Skeletal muscle satellite cell (primary cell): ENCODE data around the gene DSCAM.

ENCODE experiments used
- H3K27me3 ChIP-seq: 2 replicates; pipeline ENCODE4 v1.7.0; 2013; ENCODE audit warnings: low read length; ENCODE audit not compliant: control insufficient read depth, insufficient read depth
- H3K36me3 ChIP-seq: 2 replicates; pipeline ENCODE4 v1.7.0; 2013; ENCODE audit warnings: mild to moderate bottlenecking, control low read depth, low read length; ENCODE audit not compliant: insufficient read depth
- H3K4me1 ChIP-seq: 2 replicates; pipeline ENCODE4 v1.7.0; 2013; ENCODE audit warnings: low read length; ENCODE audit not compliant: control insufficient read depth, insufficient read depth
- H3K4me2 ChIP-seq: 2 replicates; pipeline ENCODE4 v1.7.0; 2013; ENCODE audit warnings: mild to moderate bottlenecking, low read length
- H3K4me3 ChIP-seq: 2 replicates; pipeline ENCODE4 v1.7.0; 2013; ENCODE audit warnings: low read length
- H3K9ac ChIP-seq: 2 replicates; pipeline ENCODE4 v1.7.0; 2013; ENCODE audit warnings: mild to moderate bottlenecking, low read depth, low read length, moderate library complexity
- H3K9me3 ChIP-seq: replicated peaks from 2 replicates; pipeline ENCODE4 v1.7.0; 2013; ENCODE audit warnings: mild to moderate bottlenecking, control low read depth, low read length

DSCAM gene

GRCh38 chr21:40641042-40641441, 205.9 kb downstream of the DSCAM start:
- no peak overlapping the region for H3K4me2 ChIP-seq
- no peaks in the 10 kb centered on the region for H3K27me3 ChIP-seq
- H3K9me3 ChIP-seq: peaks cover 10% of the 10 kb centered on the region

GRCh38 chr21:40640266-40640789, 206.6 kb downstream of the DSCAM start:
- Histone ChIP-seq H3K27me3 (no peaks in the 10 kb centered on the region), H3K4me1 (no peaks in the 10 kb centered on the region), H3K36me3 (no peaks in the 10 kb centered on the region), H3K9me3 (peaks cover 12% of the 10 kb centered on the region), H3K4me3 (no peak overlapping the region), H3K9ac (no peak overlapping the region), H3K4me2 (no peak overlapping the region)

More at GRCh38 chr21:40641042-40641441, 205.9 kb downstream of the DSCAM start:
- Histone ChIP-seq H3K36me3 (no peaks in the 10 kb centered on the region), H3K4me3 (no peak overlapping the region), H3K9ac (no peak overlapping the region), H3K4me1 (no peaks in the 10 kb centered on the region)

DNA sequence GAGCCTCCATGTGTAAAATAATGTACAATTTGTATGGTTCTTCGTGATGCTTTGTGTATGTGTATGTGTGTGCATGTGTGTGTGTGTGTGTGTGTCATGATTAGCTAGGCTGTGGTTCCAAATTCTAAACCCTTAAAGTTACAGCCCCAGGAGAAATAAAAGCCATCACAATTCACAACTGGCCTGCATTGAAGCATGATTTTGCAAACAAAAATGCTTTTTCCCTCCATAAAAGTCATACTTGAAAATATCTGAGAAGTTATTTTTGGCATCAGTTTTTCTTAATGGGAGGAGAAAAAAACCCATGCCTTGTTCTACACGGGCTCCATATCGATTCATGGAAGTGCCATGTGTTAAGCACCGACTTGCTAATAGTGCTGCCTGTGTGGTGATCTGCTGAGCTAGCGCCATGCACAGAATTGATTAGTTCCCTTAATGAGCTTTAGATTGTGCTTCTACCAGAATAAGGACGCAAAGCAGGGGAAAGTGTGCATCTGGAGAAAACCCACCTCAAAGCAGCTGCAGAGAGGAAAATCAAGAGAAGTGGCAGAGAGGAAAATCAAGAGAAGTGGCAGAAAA, 207.3 kb downstream of the DSCAM start:
- Histone ChIP-seq H3K9ac (no peak overlapping the region), H3K4me1 (no peaks in the 10 kb centered on the region), H3K4me3 (no peak overlapping the region), H3K36me3 (no peaks in the 10 kb centered on the region), H3K27me3 (no peaks in the 10 kb centered on the region), H3K4me2 (no peak overlapping the region), H3K9me3 (peaks cover 12% of the 10 kb centered on the region)

DNA sequence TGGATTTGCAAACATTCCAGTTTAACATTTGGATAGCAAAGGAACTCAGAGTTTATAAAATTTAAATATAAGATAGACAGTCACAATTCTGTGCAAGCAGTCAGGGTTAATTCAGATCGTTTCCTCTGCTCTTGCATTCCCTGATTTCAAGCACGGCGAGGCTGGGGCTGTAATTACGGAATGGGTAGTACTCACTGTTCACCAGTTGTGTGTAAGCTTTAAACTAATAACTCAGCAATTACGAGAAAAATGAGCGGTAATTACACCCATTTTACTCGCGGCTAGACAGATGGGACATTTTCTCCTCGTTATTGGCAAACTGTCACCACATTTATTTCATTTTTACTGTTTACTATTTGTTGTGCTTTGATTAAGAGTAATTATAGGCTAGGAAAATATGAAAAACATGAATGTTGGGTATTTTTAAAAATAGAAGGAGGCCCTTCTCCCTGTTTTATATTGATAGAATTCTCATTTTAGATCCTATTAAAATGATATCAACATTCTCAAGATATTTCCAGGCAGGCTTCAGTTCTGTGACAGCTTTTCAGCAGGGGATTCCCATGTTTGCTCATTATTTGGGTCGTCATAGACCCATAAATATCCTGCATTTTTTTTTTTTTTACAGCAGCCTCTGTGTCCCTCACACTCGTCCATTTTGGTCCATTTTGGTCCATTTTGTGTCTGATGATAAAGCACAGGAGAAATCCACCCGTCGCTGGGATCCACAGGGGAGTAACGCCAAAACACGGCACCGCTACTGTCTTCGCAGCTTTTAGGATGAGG, 208.3 kb downstream of the DSCAM start:
- Histone ChIP-seq H3K4me2 (no peak overlapping the region), H3K9ac (no peak overlapping the region), H3K4me1 (no peaks in the 10 kb centered on the region), H3K9me3 (peaks cover 9% of the 10 kb centered on the region), H3K36me3 (no peaks in the 10 kb centered on the region), H3K27me3 (no peaks in the 10 kb centered on the region), H3K4me3 (no peak overlapping the region)

GRCh38 chr21:40636026-40636425, 210.9 kb downstream of the DSCAM start:
- H3K27me3 ChIP-seq: no peaks in the 10 kb centered on the region
- no peak overlapping the region for H3K4me3 ChIP-seq
- no peak overlapping the region for H3K4me2 ChIP-seq
- H3K9me3 ChIP-seq: peaks cover 11% of the 10 kb centered on the region
- no peaks in the 10 kb centered on the region for H3K4me1 ChIP-seq
- H3K9ac ChIP-seq: no peak overlapping the region
- no peaks in the 10 kb centered on the region for H3K36me3 ChIP-seq

GRCh38 chr21:40635391-40635790, 211.6 kb downstream of the DSCAM start:
- H3K4me1 ChIP-seq: no peaks in the 10 kb centered on the region
- no peaks in the 10 kb centered on the region for H3K36me3 ChIP-seq
- H3K4me3 ChIP-seq: no peak overlapping the region
- H3K9ac ChIP-seq: no peak overlapping the region
- H3K27me3 ChIP-seq: no peaks in the 10 kb centered on the region
- peaks cover 11% of the 10 kb centered on the region for H3K9me3 ChIP-seq
- no peak overlapping the region for H3K4me2 ChIP-seq

DNA sequence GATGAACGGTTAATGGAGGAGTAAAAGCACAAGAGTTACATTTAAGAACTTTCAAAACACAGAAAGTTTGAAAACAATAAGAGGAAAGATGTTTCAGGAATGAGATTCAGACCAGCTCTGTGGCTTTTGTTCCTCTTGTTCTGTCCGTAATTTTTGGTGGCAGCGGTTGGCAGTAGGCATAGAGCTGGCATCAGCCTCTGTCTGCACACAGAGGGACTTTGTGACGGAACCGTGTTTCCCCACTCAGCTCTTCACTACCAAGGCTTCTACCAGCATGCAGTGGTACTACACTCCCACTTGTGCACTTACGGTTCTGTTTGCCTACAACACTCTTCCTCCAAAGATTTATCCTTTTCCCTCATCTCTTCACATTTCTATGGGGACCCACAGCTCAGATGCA, 212.8 kb downstream of the DSCAM start:
- Histone ChIP-seq H3K27me3 (no peaks in the 10 kb centered on the region), H3K4me2 (no peak overlapping the region), H3K4me1 (no peaks in the 10 kb centered on the region), H3K9me3 (peaks cover 11% of the 10 kb centered on the region), H3K36me3 (no peaks in the 10 kb centered on the region), H3K9ac (no peak overlapping the region), H3K4me3 (no peak overlapping the region)

DNA sequence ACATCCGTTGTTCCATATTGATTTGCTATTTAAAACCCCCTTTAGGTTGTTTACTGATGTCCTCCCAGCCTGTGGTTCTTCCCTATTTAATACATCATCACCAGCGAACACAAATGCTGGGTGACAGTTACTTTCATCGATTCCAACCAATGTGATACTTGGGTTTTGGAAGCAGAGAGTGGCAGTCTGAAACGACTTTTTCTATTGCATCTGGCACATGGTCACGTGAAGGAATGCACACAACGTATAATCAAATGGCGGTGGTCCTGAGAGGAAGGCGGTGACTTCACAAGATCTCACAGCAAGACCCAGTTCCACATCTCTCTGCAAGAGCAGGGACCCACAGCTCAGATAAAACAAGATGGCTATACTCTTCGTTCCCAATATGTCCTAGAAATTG, 213.9 kb downstream of the DSCAM start:
- no peaks in the 10 kb centered on the region for H3K36me3 ChIP-seq
- no peak overlapping the region for H3K9ac ChIP-seq
- H3K9me3 ChIP-seq: peaks cover 11% of the 10 kb centered on the region
- no peak overlapping the region for H3K4me2 ChIP-seq
- no peaks in the 10 kb centered on the region for H3K4me1 ChIP-seq
- H3K27me3 ChIP-seq: no peaks in the 10 kb centered on the region
- H3K4me3 ChIP-seq: no peak overlapping the region

DNA sequence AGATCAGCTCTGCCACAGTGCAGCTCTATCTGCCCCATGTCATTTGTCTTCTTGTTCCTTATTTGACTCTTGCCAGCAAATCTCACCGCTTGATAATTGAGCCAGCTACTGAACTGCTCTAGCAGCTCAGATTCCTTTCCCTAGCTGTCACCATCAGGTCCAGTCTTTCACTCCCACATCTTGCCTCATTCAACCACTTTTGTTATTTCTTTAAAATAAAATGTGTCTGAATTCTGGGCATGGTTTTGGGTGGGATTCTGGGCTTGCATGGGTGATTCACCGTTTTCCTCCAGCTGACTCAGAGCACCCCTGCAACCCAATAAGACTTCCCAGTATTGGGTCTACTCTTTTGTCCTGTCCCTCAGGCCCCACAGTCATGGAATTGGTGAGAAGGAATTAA, 215.7 kb downstream of the DSCAM start:
- Histone ChIP-seq H3K4me1 (no peaks in the 10 kb centered on the region), H3K4me2 (no peak overlapping the region), H3K9me3 (peaks cover 18% of the 10 kb centered on the region), H3K4me3 (no peak overlapping the region), H3K27me3 (no peaks in the 10 kb centered on the region), H3K36me3 (no peaks in the 10 kb centered on the region), H3K9ac (no peak overlapping the region)

DNA sequence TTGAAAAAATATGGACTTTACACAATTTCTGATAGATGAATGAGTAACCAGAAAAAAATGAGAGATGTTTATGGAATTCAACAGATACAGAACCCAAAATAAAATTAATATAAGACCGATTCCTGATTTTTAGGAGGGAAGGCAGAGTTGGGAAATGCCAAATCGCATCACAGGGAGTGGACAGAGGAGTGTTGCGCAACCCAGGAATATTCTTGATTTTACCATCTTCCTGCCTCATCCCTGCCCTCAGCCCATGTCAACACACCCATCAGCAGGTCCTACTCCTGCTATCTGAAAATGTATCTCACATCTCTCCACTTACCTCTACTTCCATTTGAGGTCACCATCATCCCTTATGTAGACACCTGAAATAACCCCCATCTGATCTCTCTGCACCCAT, 221.0 kb downstream of the DSCAM start:
- Histone ChIP-seq H3K4me1 (no peaks in the 10 kb centered on the region), H3K4me3 (no peak overlapping the region), H3K27me3 (no peaks in the 10 kb centered on the region), H3K36me3 (no peaks in the 10 kb centered on the region), H3K9ac (no peak overlapping the region), H3K9me3 (peaks cover 15% of the 10 kb centered on the region), H3K4me2 (no peak overlapping the region)

DNA sequence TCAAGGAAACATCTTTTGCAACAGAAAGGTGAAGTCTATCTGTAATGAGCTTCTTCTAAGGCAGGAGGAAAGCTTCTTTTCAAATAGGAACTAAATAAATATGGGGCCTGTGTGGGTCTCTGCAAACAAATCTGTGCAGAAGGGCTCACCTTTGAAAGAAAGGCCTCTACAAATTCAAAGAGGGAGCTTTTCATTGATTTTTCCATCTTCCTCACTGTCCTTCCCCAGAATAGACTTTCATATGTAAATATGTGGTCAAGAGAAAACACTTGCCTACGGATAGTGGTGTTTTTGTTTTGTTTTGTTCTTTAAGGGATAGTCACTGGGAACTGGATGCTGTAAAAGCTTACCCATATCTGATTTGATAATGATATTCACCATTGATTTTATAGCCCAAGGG, 223.4 kb downstream of the DSCAM start:
- H3K36me3 ChIP-seq: no peaks in the 10 kb centered on the region
- no peak overlapping the region for H3K4me3 ChIP-seq
- H3K4me2 ChIP-seq: no peak overlapping the region
- H3K9ac ChIP-seq: no peak overlapping the region
- no peaks in the 10 kb centered on the region for H3K27me3 ChIP-seq
- H3K9me3 ChIP-seq: peaks cover 16% of the 10 kb centered on the region
- H3K4me1 ChIP-seq: no peaks in the 10 kb centered on the region

DNA sequence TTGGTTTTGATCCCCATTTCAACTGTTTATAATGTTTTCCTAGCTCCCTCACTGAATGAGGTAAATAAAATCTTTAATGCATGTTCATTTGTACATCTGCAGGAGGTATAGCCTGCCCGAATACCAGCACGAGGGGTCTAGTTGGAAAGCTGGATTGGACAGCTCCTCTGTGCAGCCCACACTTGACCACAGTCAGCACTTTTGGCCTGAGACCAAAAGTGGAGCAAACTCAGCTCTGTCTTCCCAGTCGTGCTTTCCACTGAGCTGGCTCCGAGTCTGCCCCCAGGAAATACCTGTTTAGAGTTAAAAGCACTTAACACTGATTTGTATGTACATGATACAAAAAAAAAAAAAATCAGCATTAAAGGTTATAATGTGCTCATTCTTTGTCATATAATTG, 224.4 kb downstream of the DSCAM start:
- Histone ChIP-seq H3K36me3 (no peaks in the 10 kb centered on the region), H3K9ac (no peak overlapping the region), H3K27me3 (no peaks in the 10 kb centered on the region)

More for the DNA sequence above, 224.4 kb downstream of the DSCAM start:
- Histone ChIP-seq H3K9me3 (peaks cover 16% of the 10 kb centered on the region), H3K4me3 (no peak overlapping the region), H3K4me2 (no peak overlapping the region), H3K4me1 (no peaks in the 10 kb centered on the region)
